ENCODE data around the gene HRG.

HRG gene

DNA sequence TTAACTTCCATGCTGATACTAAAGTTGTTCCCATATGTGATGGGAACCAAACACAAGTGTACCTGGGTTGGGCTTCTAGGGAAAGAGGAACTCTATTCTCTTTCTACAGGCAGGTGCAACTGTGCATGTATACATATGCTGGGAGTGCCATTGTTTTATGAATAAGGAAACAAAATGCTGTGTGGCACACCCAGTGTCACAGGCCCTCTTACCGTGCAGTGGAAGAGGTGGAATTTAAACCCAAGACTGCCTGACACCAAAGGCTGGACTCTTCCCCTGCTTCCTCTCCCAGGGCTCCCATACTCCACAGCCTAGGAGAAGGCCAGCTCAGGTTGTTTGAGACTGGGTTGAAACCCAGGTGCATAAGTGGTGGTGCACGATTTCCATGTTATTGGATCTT lies 27.6 kb upstream of the HRG start:
- TF ChIP-seq, protein P1, sequence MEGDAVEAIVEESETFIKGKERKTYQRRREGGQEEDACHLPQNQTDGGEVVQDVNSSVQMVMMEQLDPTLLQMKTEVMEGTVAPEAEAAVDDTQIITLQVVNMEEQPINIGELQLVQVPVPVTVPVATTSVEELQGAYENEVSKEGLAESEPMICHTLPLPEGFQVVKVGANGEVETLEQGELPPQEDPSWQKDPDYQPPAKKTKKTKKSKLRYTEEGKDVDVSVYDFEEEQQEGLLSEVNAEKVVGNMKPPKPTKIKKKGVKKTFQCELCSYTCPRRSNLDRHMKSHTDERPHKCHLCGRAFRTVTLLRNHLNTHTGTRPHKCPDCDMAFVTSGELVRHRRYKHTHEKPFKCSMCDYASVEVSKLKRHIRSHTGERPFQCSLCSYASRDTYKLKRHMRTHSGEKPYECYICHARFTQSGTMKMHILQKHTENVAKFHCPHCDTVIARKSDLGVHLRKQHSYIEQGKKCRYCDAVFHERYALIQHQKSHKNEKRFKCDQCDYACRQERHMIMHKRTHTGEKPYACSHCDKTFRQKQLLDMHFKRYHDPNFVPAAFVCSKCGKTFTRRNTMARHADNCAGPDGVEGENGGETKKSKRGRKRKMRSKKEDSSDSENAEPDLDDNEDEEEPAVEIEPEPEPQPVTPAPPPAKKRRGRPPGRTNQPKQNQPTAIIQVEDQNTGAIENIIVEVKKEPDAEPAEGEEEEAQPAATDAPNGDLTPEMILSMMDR (IDR thresholded peaks at IDR 0.05; ENCODE audit: low read depth, low read length, missing control alignments), result no peak
- H3K4me3 ChIP-seq (replicated peaks; ENCODE audit: low read depth, low read length), result no peak overlapping the region
- DNase-seq (ENCODE audit: extremely low read depth, low read depth), result no peak

DNA sequence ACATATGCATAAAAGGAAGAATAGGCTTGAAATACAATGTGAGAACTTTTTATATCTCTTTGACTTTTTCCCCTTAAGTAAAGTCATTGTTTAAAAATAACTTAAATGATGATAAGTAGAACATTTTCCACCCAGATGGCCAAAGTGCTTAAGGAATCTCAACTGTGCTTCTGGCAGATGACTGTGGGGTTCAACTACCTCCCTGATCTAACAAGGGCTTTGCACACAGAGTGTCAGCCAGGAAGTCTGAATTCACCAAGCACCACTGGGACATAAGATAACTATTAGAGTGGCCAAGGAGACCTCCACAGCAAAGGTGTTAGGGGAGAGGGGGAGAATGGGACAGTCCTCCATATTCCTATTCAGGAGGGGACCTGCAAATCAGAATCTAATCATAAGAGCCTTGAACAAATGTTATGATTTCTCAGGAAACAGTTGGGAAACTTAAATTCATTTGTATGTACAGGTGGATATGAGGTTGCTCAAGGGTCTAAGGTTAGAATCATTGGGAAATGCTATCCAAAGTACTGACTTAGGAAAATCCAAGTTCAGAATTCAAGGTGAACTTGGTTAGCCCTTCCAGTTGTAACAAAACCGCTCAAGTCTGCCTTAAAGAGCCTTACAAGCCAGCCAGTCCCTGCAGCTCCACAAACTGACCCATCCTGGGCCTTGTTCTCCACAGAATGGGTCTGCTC lies 25.9 kb upstream of the HRG start, which contains the start of gene FETUB:
FETUB (plus strand) TSS at position 622 of the 695 bp plus-strand sequence; CDS start at position 684, 62 bp downstream.
- H3K4me3 ChIP-seq (replicated peaks; ENCODE audit: low read depth, low read length), result no peak within 1 kb of the TSS

DNA sequence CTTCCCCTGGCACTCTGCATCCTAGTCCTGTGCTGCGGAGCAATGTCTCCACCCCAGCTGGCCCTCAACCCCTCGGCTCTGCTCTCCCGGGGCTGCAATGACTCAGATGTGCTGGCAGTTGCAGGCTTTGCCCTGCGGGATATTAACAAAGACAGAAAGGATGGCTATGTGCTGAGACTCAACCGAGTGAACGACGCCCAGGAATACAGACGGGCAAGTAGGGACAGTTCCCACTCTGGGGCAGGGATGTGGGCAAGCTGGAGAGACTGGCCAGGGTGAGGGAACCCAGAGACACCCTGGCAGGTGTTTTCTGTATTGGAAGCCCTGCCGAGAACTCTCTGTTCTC lies 25.4 kb upstream of the HRG start:
- no peak for DNase-seq (ENCODE audit: extremely low read depth, low read depth)
- TF ChIP-seq, protein P1 (IDR thresholded peaks at IDR 0.05; ENCODE audit: low read depth, low read length, missing control alignments), result no peak
- H3K4me3 ChIP-seq (replicated peaks; ENCODE audit: low read depth, low read length), result no peak overlapping the region

More for the DNA sequence above, 25.9 kb upstream of the HRG start, which contains the start of gene FETUB:
- TF ChIP-seq, protein P1 (IDR thresholded peaks at IDR 0.05; ENCODE audit: low read depth, low read length, missing control alignments), result no peak
- no peak for DNase-seq (ENCODE audit: extremely low read depth, low read depth)

DNA sequence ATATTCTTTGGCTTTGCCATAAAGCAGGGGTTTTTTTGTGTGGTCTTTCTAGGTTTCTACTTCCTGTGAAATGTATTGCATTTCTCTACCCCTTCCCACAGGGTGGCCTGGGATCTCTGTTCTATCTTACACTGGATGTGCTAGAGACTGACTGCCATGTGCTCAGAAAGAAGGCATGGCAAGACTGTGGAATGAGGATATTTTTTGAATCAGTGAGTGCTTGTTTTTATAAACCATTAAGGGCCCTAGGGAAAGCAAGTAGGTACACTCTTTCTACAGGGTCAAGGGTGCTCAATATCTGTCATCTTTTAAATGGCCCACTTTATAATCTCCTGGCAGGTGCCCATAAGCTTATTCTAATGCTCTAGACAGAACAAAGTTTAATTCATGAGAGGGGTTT lies 24.9 kb upstream of the HRG start:
- TF ChIP-seq, protein P1 (IDR thresholded peaks at IDR 0.05; ENCODE audit: low read depth, low read length, missing control alignments), result no peak
- H3K4me3 ChIP-seq (replicated peaks; ENCODE audit: low read depth, low read length), result no peak overlapping the region
- DNase-seq (ENCODE audit: extremely low read depth, low read depth), result no peak

DNA sequence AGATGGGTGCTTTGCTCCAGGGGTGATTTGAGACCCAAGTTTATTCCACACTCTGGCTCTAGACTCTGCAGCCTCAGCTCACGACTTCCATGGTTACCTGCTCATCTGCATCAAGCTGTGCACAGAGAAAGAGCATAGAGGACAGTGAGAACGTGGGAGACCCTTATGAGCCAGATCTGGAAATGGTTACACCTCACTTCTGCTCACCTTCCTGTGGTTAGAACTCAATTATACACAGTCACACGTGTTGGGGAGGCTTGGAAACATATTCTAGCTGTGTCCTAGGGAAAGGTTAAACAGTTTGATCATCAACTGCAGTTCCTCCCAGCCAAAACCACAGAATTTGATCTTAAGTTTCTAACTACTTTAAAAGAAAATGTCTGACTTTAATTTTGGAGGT lies 23.8 kb upstream of the HRG start:
- DNase-seq (ENCODE audit: extremely low read depth, low read depth), result no peak
- no peak overlapping the region for H3K4me3 ChIP-seq (replicated peaks; ENCODE audit: low read depth, low read length)
- TF ChIP-seq, protein P1 (IDR thresholded peaks at IDR 0.05; ENCODE audit: low read depth, low read length, missing control alignments), result no peak

DNA sequence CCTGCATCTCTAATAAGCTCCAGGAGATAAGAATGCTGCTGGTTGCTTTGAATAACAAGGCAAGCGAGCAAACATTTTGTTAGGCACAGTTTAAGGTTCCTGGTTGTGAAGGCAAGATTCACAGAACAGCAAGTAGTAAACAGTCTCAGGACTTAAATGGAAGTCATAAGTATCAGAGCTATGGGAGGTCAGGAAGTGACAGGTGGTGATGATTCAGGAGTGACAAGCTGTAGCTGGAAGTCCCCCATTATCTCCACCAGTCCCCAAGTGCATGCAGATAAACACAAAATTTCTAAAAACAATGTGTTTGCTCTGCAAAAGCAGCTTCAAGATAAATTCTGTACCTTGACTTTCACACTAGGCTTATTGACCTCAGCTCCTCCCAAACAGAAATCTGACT lies 22.3 kb upstream of the HRG start:
- TF ChIP-seq, protein P1 (IDR thresholded peaks at IDR 0.05; ENCODE audit: low read depth, low read length, missing control alignments), result no peak
- no peak overlapping the region for H3K4me3 ChIP-seq (replicated peaks; ENCODE audit: low read depth, low read length)
- DNase-seq (ENCODE audit: extremely low read depth, low read depth), result no peak

DNA sequence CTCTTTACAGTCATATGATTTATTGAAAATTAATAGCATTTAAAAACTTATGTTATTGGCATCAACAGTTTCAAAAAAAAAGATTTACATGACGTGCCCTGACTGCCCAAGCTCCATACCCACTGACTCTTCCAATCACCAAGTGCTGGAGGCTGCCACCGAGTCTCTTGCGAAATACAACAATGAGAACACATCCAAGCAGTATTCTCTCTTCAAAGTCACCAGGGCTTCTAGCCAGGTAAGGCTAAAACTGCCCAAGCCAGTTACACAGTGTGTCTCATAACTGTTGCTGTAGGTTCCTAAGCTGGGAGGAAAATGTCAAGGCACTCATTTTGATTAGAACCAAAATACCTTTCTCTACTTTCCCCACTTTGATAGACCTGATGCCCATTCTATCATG lies 21.1 kb upstream of the HRG start:
- DNase-seq (ENCODE audit: extremely low read depth, low read depth), result no peak
- TF ChIP-seq, protein P1 (IDR thresholded peaks at IDR 0.05; ENCODE audit: low read depth, low read length, missing control alignments), result no peak

More for the DNA sequence above, 21.1 kb upstream of the HRG start:
- H3K4me3 ChIP-seq (replicated peaks; ENCODE audit: low read depth, low read length), result no peak overlapping the region
